Activated CD4-positive, alpha-beta T cell treated with anti-CD3 and anti-CD28 coated beads, Interleukin-2, amount 10 ng/mL, durations not matched to agents 24 days and 14 days (primary cell): ENCODE results near the gene DUSP15. TPM values are rescaled to one million over a fixed set of nuclear protein-coding genes. Genes with fewer than 3 reads are reported as not detected.

ENCODE experiments used
- DNase-seq: peaks from one replicate; pipeline ENCODE4 v3.0.0; 2022
- H3K27ac Mint-ChIP-seq: one replicate; pipeline ENCODE4 v1.8.0; 2022; ENCODE audit warnings: mild to moderate bottlenecking, mixed read lengths
- H3K27me3 Mint-ChIP-seq: one replicate; pipeline ENCODE4 v1.8.0; 2022; ENCODE audit warnings: mixed read lengths
- H3K36me3 Mint-ChIP-seq: one replicate; pipeline ENCODE4 v1.8.0; 2022; ENCODE audit warnings: low read depth, mild to moderate bottlenecking, mixed read lengths
- H3K4me1 Mint-ChIP-seq: one replicate; pipeline ENCODE4 v1.8.0; 2021; ENCODE audit warnings: mixed read lengths
- H3K4me3 Mint-ChIP-seq: one replicate; pipeline ENCODE4 v1.8.0; 2022; ENCODE audit warnings: mild to moderate bottlenecking, moderate library complexity, mixed read lengths
- H3K9me3 Mint-ChIP-seq: one replicate; pipeline ENCODE4 v1.8.0; 2021; ENCODE audit warnings: mixed read lengths
- intact Hi-C: fragments of 100-400 bp; cut with micrococcal nuclease; formaldehyde crosslinking; loops from one replicate; pipeline ENCODE4 v1.15.1; 2023
- total RNA-seq: library from RNA; stranded (reverse); gene quantifications from 2 replicates; pipeline ENCODE4 v1.2.3, GENCODE V29; 2022

DUSP15 gene
- total RNA-seq, 1 donor from 2014 or later = not detected

- Mint-ChIP-seq H3K27ac (no peak overlapping the region), H3K4me1 (no peaks in the 10 kb centered on the region), H3K9me3 (no peaks in the 10 kb centered on the region), H3K36me3 (no peaks in the 10 kb centered on the region), H3K27me3 (peaks cover 5% of the 10 kb centered on the region), H3K4me3 (no peak overlapping the region)
- intact Hi-C loops = no loop called here
- DNase-seq = no peak
Observed at GRCh38 chr20:31844737-31845299, 25.5 kb downstream of the DUSP15 start.

- Mint-ChIP-seq H3K4me3 (no peak overlapping the region), H3K9me3 (no peaks in the 10 kb centered on the region), H3K4me1 (no peaks in the 10 kb centered on the region), H3K27ac (no peak overlapping the region), H3K27me3 (peaks cover 2% of the 10 kb centered on the region), H3K36me3 (no peaks in the 10 kb centered on the region)
- intact Hi-C loops = no loop called here
- DNase-seq = no peak
Observed at GRCh38 chr20:31843881-31844280, 26.4 kb downstream of the DUSP15 start.

GRCh38 chr20:31843288-31843687 lies 27.0 kb downstream of the DUSP15 start:
- intact Hi-C loops = no loop called here
- Mint-ChIP-seq H3K4me1 (no peaks in the 10 kb centered on the region), H3K27me3 (peaks cover 2% of the 10 kb centered on the region), H3K27ac (no peak overlapping the region), H3K9me3 (no peaks in the 10 kb centered on the region), H3K36me3 (no peaks in the 10 kb centered on the region), H3K4me3 (no peak overlapping the region)
- no peak for DNase-seq

- DNase-seq = no peak
- no peaks in the 10 kb centered on the region for H3K4me1 Mint-ChIP-seq
- H3K36me3 Mint-ChIP-seq = no peaks in the 10 kb centered on the region
- H3K9me3 Mint-ChIP-seq = no peaks in the 10 kb centered on the region
- peaks cover under 1% of the 10 kb centered on the region for H3K27me3 Mint-ChIP-seq
- H3K27ac Mint-ChIP-seq = no peak overlapping the region
- H3K4me3 Mint-ChIP-seq = no peak overlapping the region
- intact Hi-C loops = no loop called here
Observed at GRCh38 chr20:31842471-31843157, 27.7 kb downstream of the DUSP15 start.

GRCh38 chr20:31841928-31842327 lies 28.4 kb downstream of the DUSP15 start:
- Mint-ChIP-seq H3K27me3 (no peaks in the 10 kb centered on the region), H3K27ac (no peak overlapping the region), H3K4me1 (no peaks in the 10 kb centered on the region), H3K36me3 (no peaks in the 10 kb centered on the region), H3K4me3 (no peak overlapping the region), H3K9me3 (no peaks in the 10 kb centered on the region)
- no peak for DNase-seq
- intact Hi-C loops = no loop called here

GRCh38 chr20:31840906-31841816 lies 29.2 kb downstream of the DUSP15 start:
- no peak for DNase-seq
- H3K36me3 Mint-ChIP-seq = no peaks in the 10 kb centered on the region
- no peaks in the 10 kb centered on the region for H3K9me3 Mint-ChIP-seq
- peaks cover 5% of the 10 kb centered on the region for H3K4me1 Mint-ChIP-seq
- no peak overlapping the region for H3K27ac Mint-ChIP-seq
- intact Hi-C loops = no loop called here
- H3K27me3 Mint-ChIP-seq = no peaks in the 10 kb centered on the region
- no peak overlapping the region for H3K4me3 Mint-ChIP-seq

- intact Hi-C loops = no loop called here
- no peaks in the 10 kb centered on the region for H3K27me3 Mint-ChIP-seq
- no peak overlapping the region for H3K27ac Mint-ChIP-seq
- H3K4me1 Mint-ChIP-seq = peaks cover 9% of the 10 kb centered on the region
- DNase-seq = no peak
- no peaks in the 10 kb centered on the region for H3K9me3 Mint-ChIP-seq
- H3K4me3 Mint-ChIP-seq = no peak overlapping the region
- no peaks in the 10 kb centered on the region for H3K36me3 Mint-ChIP-seq
Observed at GRCh38 chr20:31839782-31840487, 30.4 kb downstream of the DUSP15 start.

- no peak overlapping the region for H3K27ac Mint-ChIP-seq
- H3K9me3 Mint-ChIP-seq = no peaks in the 10 kb centered on the region
- DNase-seq = no peak
- no peaks in the 10 kb centered on the region for H3K36me3 Mint-ChIP-seq
- no peaks in the 10 kb centered on the region for H3K27me3 Mint-ChIP-seq
- peaks cover 9% of the 10 kb centered on the region for H3K4me1 Mint-ChIP-seq
- intact Hi-C loops = no loop called here
- no peak overlapping the region for H3K4me3 Mint-ChIP-seq
Observed at GRCh38 chr20:31838646-31839292, 31.6 kb downstream of the DUSP15 start.

- H3K9me3 Mint-ChIP-seq = no peaks in the 10 kb centered on the region
- no peak for DNase-seq
- no peak overlapping the region for H3K27ac Mint-ChIP-seq
- H3K27me3 Mint-ChIP-seq = no peaks in the 10 kb centered on the region
- intact Hi-C loops = no loop called here
- no peak overlapping the region for H3K4me3 Mint-ChIP-seq
- H3K4me1 Mint-ChIP-seq = peaks cover 9% of the 10 kb centered on the region
- no peaks in the 10 kb centered on the region for H3K36me3 Mint-ChIP-seq
Observed at GRCh38 chr20:31837896-31838397, 32.4 kb downstream of the DUSP15 start.

GRCh38 chr20:31836853-31837608 lies 33.3 kb downstream of the DUSP15 start:
- no peaks in the 10 kb centered on the region for H3K27me3 Mint-ChIP-seq
- no peaks in the 10 kb centered on the region for H3K36me3 Mint-ChIP-seq
- peaks cover 9% of the 10 kb centered on the region for H3K4me1 Mint-ChIP-seq
- intact Hi-C loops = no loop called here
- H3K9me3 Mint-ChIP-seq = no peaks in the 10 kb centered on the region
- H3K27ac Mint-ChIP-seq = no peak overlapping the region
- H3K4me3 Mint-ChIP-seq = no peak overlapping the region
- DNase-seq = no peak

GRCh38 chr20:31835977-31836852 lies 34.1 kb downstream of the DUSP15 start:
- intact Hi-C loops = no loop called here
- no peak overlapping the region for H3K4me3 Mint-ChIP-seq
- H3K36me3 Mint-ChIP-seq = no peaks in the 10 kb centered on the region
- no peaks in the 10 kb centered on the region for H3K27me3 Mint-ChIP-seq
- DNase-seq = peak; percentile 74
- no peaks in the 10 kb centered on the region for H3K9me3 Mint-ChIP-seq
- peaks cover 9% of the 10 kb centered on the region for H3K4me1 Mint-ChIP-seq
- no peak overlapping the region for H3K27ac Mint-ChIP-seq

GRCh38 chr20:31835554-31835953 lies 34.8 kb downstream of the DUSP15 start:
- Mint-ChIP-seq H3K9me3 (no peaks in the 10 kb centered on the region), H3K4me3 (no peak overlapping the region), H3K27me3 (no peaks in the 10 kb centered on the region), H3K36me3 (no peaks in the 10 kb centered on the region), H3K27ac (no peak overlapping the region), H3K4me1 (peaks cover 9% of the 10 kb centered on the region)
- intact Hi-C loops = no loop called here
- DNase-seq = no peak
